SK-N-SH treated with all-trans-retinoic acid at 6 μM for 48 hours (cell line): ENCODE measurements around the gene ADAMTSL1.

ENCODE experiments used
- ATAC-seq: fragments of 200-7000 bp; cut with Tn5 transposase; 3 replicates; pipeline ENCODE4 v1.9.1; 2020; ENCODE audit warnings: mild to moderate bottlenecking, moderate library complexity
- ARNTL ChIP-seq: fragments of 450-650 bp; formaldehyde crosslinking; IDR thresholded peaks from 2 replicates; pipeline ENCODE4 v1.5.0; 2020; ENCODE audit warnings: low read depth, mild to moderate bottlenecking, moderate library complexity, borderline replicate concordance
- BACH2 ChIP-seq: fragments of 250-450 bp; sonication (Bioruptor Pico); IDR thresholded peaks from 2 replicates; pipeline ENCODE4 v1.9.0; 2021; ENCODE audit warnings: mild to moderate bottlenecking, borderline replicate concordance
- CREB5 ChIP-seq: fragments of 250-450 bp; sonication (Bioruptor Pico); IDR thresholded peaks from 2 replicates; pipeline ENCODE4 v1.5.1; 2020; ENCODE audit warnings: low read depth, mild to moderate bottlenecking, moderate library complexity
- CSDC2 ChIP-seq: fragments of 250-450 bp; sonication (Bioruptor Pico); IDR thresholded peaks from 2 replicates; pipeline ENCODE4 v1.5.0; 2020; ENCODE audit warnings: mild to moderate bottlenecking, moderate library complexity
- CSRNP3 ChIP-seq: fragments of 250-450 bp; sonication (Bioruptor Pico); IDR thresholded peaks from 2 replicates; pipeline ENCODE4 v1.5.1; 2021; ENCODE audit warnings: mild to moderate bottlenecking, moderate library complexity
- ESRRG ChIP-seq: fragments of 250-450 bp; sonication (Bioruptor Pico); IDR thresholded peaks from 2 replicates; pipeline ENCODE4 v1.6.1; 2021; ENCODE audit warnings: mild to moderate bottlenecking
- GLIS3 ChIP-seq: fragments of 250-450 bp; sonication (Bioruptor Pico); IDR thresholded peaks from 2 replicates; pipeline ENCODE4 v1.5.0; 2020; ENCODE audit warnings: mild to moderate bottlenecking, moderate library complexity
- ISL1 ChIP-seq: fragments of 250-450 bp; sonication (Bioruptor Pico); IDR thresholded peaks from 2 replicates; pipeline ENCODE4 v2.1.2; 2022; ENCODE audit warnings: mild to moderate bottlenecking, moderate library complexity
- OSR1 ChIP-seq: fragments of 250-450 bp; sonication (Bioruptor Pico); IDR thresholded peaks from 2 replicates; pipeline ENCODE4 v1.8.0; 2022; ENCODE audit warnings: moderate library complexity, mild to moderate bottlenecking, inconsistent platforms
- PATZ1 ChIP-seq: fragments of 250-450 bp; sonication (Bioruptor Pico); IDR thresholded peaks from 2 replicates; pipeline ENCODE4 v1.8.0; 2020; ENCODE audit warnings: mild to moderate bottlenecking, moderate library complexity, borderline replicate concordance
- PPARA ChIP-seq: fragments of 250-450 bp; sonication (Bioruptor Pico); IDR thresholded peaks from 2 replicates; pipeline ENCODE4 v1.5.0; 2020; ENCODE audit warnings: mild to moderate bottlenecking, borderline replicate concordance
- RARB ChIP-seq: fragments of 250-450 bp; sonication (Bioruptor Pico); IDR thresholded peaks from 2 replicates; pipeline ENCODE4 v1.8.0; 2021; ENCODE audit warnings: mild to moderate bottlenecking, moderate library complexity
- TCF4 ChIP-seq: fragments of 250-450 bp; sonication (Bioruptor Pico); IDR thresholded peaks from 2 replicates; pipeline ENCODE4 v1.8.0; 2021; ENCODE audit warnings: mild to moderate bottlenecking, moderate library complexity, borderline replicate concordance
- TSHZ2 ChIP-seq: fragments of 250-450 bp; sonication (Bioruptor Pico); IDR thresholded peaks from 2 replicates; pipeline ENCODE4 v1.5.0; 2020; ENCODE audit warnings: mild to moderate bottlenecking, moderate library complexity
- ZC3H10 ChIP-seq: fragments of 250-450 bp; sonication (Bioruptor Pico); IDR thresholded peaks from 2 replicates; pipeline ENCODE4 v1.5.1; 2021; ENCODE audit warnings: mild to moderate bottlenecking, moderate library complexity
- ZFP3 ChIP-seq: fragments of 250-450 bp; sonication (Bioruptor Pico); IDR thresholded peaks from 2 replicates; pipeline ENCODE4 v1.5.0; 2020; ENCODE audit warnings: mild to moderate bottlenecking, moderate library complexity
- ZFP30 ChIP-seq: fragments of 450-650 bp; formaldehyde crosslinking; IDR thresholded peaks from 2 replicates; pipeline ENCODE4 v1.5.0; 2022; ENCODE audit warnings: mild to moderate bottlenecking, moderate library complexity
- ZNF565 ChIP-seq: fragments of 450-650 bp; formaldehyde crosslinking; conservative IDR thresholded peaks from 2 replicates; pipeline ENCODE4 v1.5.0; 2020; ENCODE audit warnings: low read depth, mild to moderate bottlenecking, moderate library complexity
- ZNF70 ChIP-seq: fragments of 450-650 bp; formaldehyde crosslinking; IDR thresholded peaks from 2 replicates; pipeline ENCODE4 v1.5.0; 2020; ENCODE audit warnings: mild to moderate bottlenecking, moderate library complexity
- ZNF8 ChIP-seq: fragments of 450-650 bp; formaldehyde crosslinking; IDR thresholded peaks from 2 replicates; pipeline ENCODE4 v1.5.0; 2020; ENCODE audit warnings: mild to moderate bottlenecking, moderate library complexity

ADAMTSL1 gene

GRCh38 chr9:18507151-18507550 is 33.2 kb downstream of the ADAMTSL1 start:
- TF ChIP-seq PATZ1 (CRISPR knock-in tag) (no peak), OSR1 (CRISPR knock-in tag) (no peak), ESRRG (no peak), BACH2 (no peak), ZNF565 (CRISPR knock-in tag) (no peak), ZFP30 (CRISPR knock-in tag) (no peak), PPARA (CRISPR knock-in tag) (no peak), CREB5 (CRISPR knock-in tag) (no peak), TSHZ2 (no peak), ARNTL (CRISPR knock-in tag) (no peak), RARB (CRISPR knock-in tag) (no peak), CSDC2 (CRISPR knock-in tag) (no peak), ISL1 (CRISPR knock-in tag) (no peak), ZC3H10 (no peak), CSRNP3 (CRISPR knock-in tag) (no peak), ZNF8 (CRISPR knock-in tag) (no peak), ZNF70 (CRISPR knock-in tag) (no peak), GLIS3 (CRISPR knock-in tag) (no peak), TCF4 (CRISPR knock-in tag) (no peak), ZFP3 (CRISPR knock-in tag) (no peak)
- ATAC-seq: no peak

GRCh38 chr9:18516514-18516913 is 42.6 kb downstream of the ADAMTSL1 start:
- no peak for ATAC-seq
- TF ChIP-seq OSR1 (CRISPR knock-in tag): no peak
- TF ChIP-seq ZFP3 (CRISPR knock-in tag): no peak
- no peak for TF ChIP-seq TSHZ2
- TF ChIP-seq CSDC2 (CRISPR knock-in tag): no peak
- no peak for TF ChIP-seq RARB (CRISPR knock-in tag)
- TF ChIP-seq ZNF8 (CRISPR knock-in tag): no peak
- TF ChIP-seq ZNF70 (CRISPR knock-in tag): no peak
- TF ChIP-seq GLIS3 (CRISPR knock-in tag): no peak

- no peak for ATAC-seq
- TF ChIP-seq TSHZ2: no peak
Measured at GRCh38 chr9:18516965-18517364, 43.0 kb downstream of the ADAMTSL1 start.
